C4-2B (cell line): ENCODE measurements around the gene CDH20.

Experiments used
- CTCF ChIP-seq: fragments of 450-650 bp; conservative IDR thresholded peaks from 2 replicates; pipeline ENCODE4 v1.5.1; 2017; ENCODE audit warnings: mild to moderate bottlenecking
- ZFX ChIP-seq: fragments of 450-650 bp; IDR thresholded peaks from 2 replicates; pipeline ENCODE4 v1.6.1; 2017

- TF ChIP-seq CTCF (no peak), ZFX (no peak)
These were observed 250.3 kb downstream of the CDH20 start for GRCh38 chr18:61583548-61583947.
